HCT116 (cell line): Measurements from ENCODE around the gene B4GALT7. TPM values are rescaled to one million over a fixed set of nuclear protein-coding genes. Genes with fewer than 3 reads are reported as not detected.

Source experiments
- ATAC-seq: fragments of 200-7000 bp; cut with Tn5 transposase; 2 replicates; pipeline ENCODE4 v1.9.1; 2020; ENCODE audit warnings: mild to moderate bottlenecking, moderate library complexity
- BruUV-seq: library from RNA; stranded (reverse); fragments of 400-500 nt; replicated peaks from 2 replicates; lab custom pipeline; 2021; lab: Mats Ljungman, UMichigan
- CTCF ChIA-PET: fragments of 300-600 bp; sonication (Branson Sonifier 250); formaldehyde crosslinking; loops from one replicate; lab custom pipeline; 2021; ENCODE audit warnings: antibody characterized with exemption; lab: Charles Lee
- POLR2A ChIA-PET: fragments of 300-600, 350-600 bp; sonication (Branson Sonifier 250); formaldehyde crosslinking; loops from one replicate; lab custom pipeline; 2021; ENCODE audit warnings: antibody characterized with exemption; lab: Charles Lee
- RAD21 ChIA-PET, 2 experiments: fragments of 300-600 bp; sonication (Branson Sonifier 250); formaldehyde crosslinking; loops; one replicate each; lab custom pipeline; 2023; ENCODE audit warnings: low total read pairs in 2 of 2; ENCODE audit not compliant: uncharacterized antibody in 2 of 2, unreplicated experiment in 2 of 2, low non-redundant PET in 1 of 2; lab: Charles Lee
- DNase-seq: peaks from one replicate; pipeline ENCODE4 v3.0.0-alpha.2; 2010; ENCODE audit warnings: low read depth, low spot score
- H2AFZ ChIP-seq: fragments of 200-600 bp; shearing (Covaris generic), sonication (generic); 2 replicates; pipeline ENCODE4 v1.6.1; 2017; ENCODE audit warnings: low read depth, mixed run types, mixed read lengths, antibody characterized with exemption, low read length; ENCODE audit not compliant: poor library complexity, severe bottlenecking
- H3K27ac ChIP-seq: 2 replicates; pipeline ENCODE4 v1.5.1; 2012; ENCODE audit warnings: low read depth, low read length
- H3K27me3 ChIP-seq: fragments of 200-600 bp; sonication (generic); 2 replicates; pipeline ENCODE4 v1.6.1; 2016; ENCODE audit warnings: mixed run types, low read length, mixed read lengths; ENCODE audit not compliant: insufficient read depth
- H3K36me3 ChIP-seq, 2 experiments: fragments of 200-500 bp in 1 of 2; fragments of 200-600 bp in 1 of 2; sonication (Bioruptor generic) in 1 of 2; sonication (generic) in 1 of 2; 2 replicates each; pipeline versions ENCODE4 v1.5.1 to v1.6.1; 2014 to 2016; ENCODE audit warnings: low read length in 2 of 2, inconsistent platforms in 1 of 2, mixed read lengths in 1 of 2, mixed run types in 1 of 2; ENCODE audit not compliant: insufficient read depth in 2 of 2, control insufficient read depth in 1 of 2
- H3K4me1 ChIP-seq, 2 experiments: fragments of 200-600 bp in 1 of 2; sonication (generic) in 1 of 2; 2 replicates each; pipeline versions ENCODE4 v1.5.1 to v1.6.1; 2012 to 2017; ENCODE audit warnings: low read length in 2 of 2, inconsistent platforms in 1 of 2, mild to moderate bottlenecking in 1 of 2, mixed read lengths in 1 of 2, mixed run types in 1 of 2, moderate library complexity in 1 of 2; ENCODE audit not compliant: insufficient read depth in 2 of 2, control insufficient read depth in 1 of 2
- H3K4me2 ChIP-seq: fragments of 200-600 bp; sonication (generic); 2 replicates; pipeline ENCODE4 v1.6.1; 2017; ENCODE audit warnings: mixed run types, low read length, mixed read lengths
- H3K4me3 ChIP-seq, 2 experiments: fragments of 200-600 bp in 1 of 2; sonication (generic) in 1 of 2; replicated peaks in 1 of 2; 2 replicates each; pipeline ENCODE4 v1.5.1; 2011 to 2016; ENCODE audit warnings: low read length in 2 of 2, control low read depth in 1 of 2, low read depth in 1 of 2, mild to moderate bottlenecking in 1 of 2, mixed read lengths in 1 of 2, mixed run types in 1 of 2
- H3K79me2 ChIP-seq: fragments of 200-600 bp; sonication (generic); 2 replicates; pipeline ENCODE4 v1.6.1; 2017; ENCODE audit warnings: mild to moderate bottlenecking, mixed run types, low read length, moderate library complexity, mixed read lengths; ENCODE audit not compliant: insufficient read depth
- H3K9ac ChIP-seq: fragments of 200-600 bp; sonication (generic); 2 replicates; pipeline ENCODE4 v1.6.1; 2016; ENCODE audit warnings: low read length, mixed read lengths
- H3K9me2 ChIP-seq: fragments of 200-600 bp; sonication (generic), shearing (Covaris generic); 2 replicates; pipeline ENCODE4 v1.6.1; 2017; ENCODE audit warnings: mixed run types, mild to moderate bottlenecking, moderate library complexity; ENCODE audit not compliant: insufficient read depth
- H3K9me3 ChIP-seq, 2 experiments: fragments of 200-500 bp in 1 of 2; fragments of 200-600 bp in 1 of 2; sonication (Bioruptor generic) in 1 of 2; sonication (generic) in 1 of 2; 2 replicates each; pipeline ENCODE4 v1.6.1; 2014 to 2017; ENCODE audit warnings: low read length in 2 of 2, mixed read lengths in 2 of 2, inconsistent platforms in 1 of 2, low read depth in 1 of 2, mild to moderate bottlenecking in 1 of 2, mixed run types in 1 of 2, moderate library complexity in 1 of 2; ENCODE audit not compliant: control insufficient read depth in 1 of 2, insufficient read depth in 1 of 2
- H4K20me1 ChIP-seq: fragments of 200-600 bp; sonication (generic), shearing (Covaris generic); 2 replicates; pipeline ENCODE4 v1.6.1; 2017; ENCODE audit warnings: mixed run types, mild to moderate bottlenecking, moderate library complexity; ENCODE audit not compliant: insufficient read depth
- CBX3 ChIP-seq: IDR thresholded peaks from 2 replicates; pipeline ENCODE4 v1.6.1; 2012; ENCODE audit warnings: low read depth
- CEBPB ChIP-seq: IDR thresholded peaks from 2 replicates; pipeline ENCODE4 v1.6.1; 2012; ENCODE audit warnings: low read depth
- EGR1 ChIP-seq: IDR thresholded peaks from 2 replicates; pipeline ENCODE4 v1.6.1; 2012; ENCODE audit warnings: low read depth
- ELF1 ChIP-seq: IDR thresholded peaks from 2 replicates; pipeline ENCODE4 v1.6.1; 2012; ENCODE audit warnings: low read depth, borderline replicate concordance
- EZH2 ChIP-seq: fragments of 200-600 bp; sonication (generic); IDR thresholded peaks from 2 replicates; pipeline ENCODE4 v1.6.1; 2017; ENCODE audit warnings: antibody characterized with exemption, mixed run types
- EZH2phosphoT487 ChIP-seq: fragments of 200-600 bp; IDR thresholded peaks from 2 replicates; pipeline ENCODE4 v1.6.1; 2018; ENCODE audit warnings: antibody characterized with exemption, borderline replicate concordance
- FOSL1 ChIP-seq: IDR thresholded peaks from 2 replicates; pipeline ENCODE4 v1.6.1; 2012; ENCODE audit warnings: low read depth
- POLR2A ChIP-seq: IDR thresholded peaks from 2 replicates; pipeline ENCODE4 v1.7.0; 2011; ENCODE audit warnings: borderline replicate concordance; ENCODE audit not compliant: insufficient read depth, insufficient read length; ENCODE audit errors: extremely low read depth
- POLR2AphosphoS5 ChIP-seq: IDR thresholded peaks from 2 replicates; pipeline ENCODE4 v1.6.1; 2011; ENCODE audit warnings: mild to moderate bottlenecking, low read depth, low read length, moderate library complexity
- RAD21 ChIP-seq: IDR thresholded peaks from 2 replicates; pipeline ENCODE4 v1.6.1; 2012; ENCODE audit warnings: low read depth, mild to moderate bottlenecking
- SP1 ChIP-seq: IDR thresholded peaks from 2 replicates; pipeline ENCODE4 v1.6.1; 2012; ENCODE audit warnings: low read depth
- intact Hi-C: fragments of 100-400 bp; cut with micrococcal nuclease; formaldehyde crosslinking; loops from 2 replicates; pipeline ENCODE4 v1.10.0; 2022
- total RNA-seq: library from RNA; stranded (reverse); gene quantifications from one replicate; pipeline ENCODE4 v1.2.1, GENCODE V29; 2021; ENCODE audit not compliant: unreplicated experiment
- TF ChIP-seq, protein P1 (sequence below): IDR thresholded peaks from 2 replicates; pipeline ENCODE4 v1.6.1; 2012; ENCODE audit warnings: low read depth
- TF ChIP-seq, protein P2 (sequence below): IDR thresholded peaks from 2 replicates; pipeline ENCODE4 v1.6.1; 2012

B4GALT7 gene
- total RNA-seq, 1 experiment from 2014 or later: 25.2 TPM

DNA sequence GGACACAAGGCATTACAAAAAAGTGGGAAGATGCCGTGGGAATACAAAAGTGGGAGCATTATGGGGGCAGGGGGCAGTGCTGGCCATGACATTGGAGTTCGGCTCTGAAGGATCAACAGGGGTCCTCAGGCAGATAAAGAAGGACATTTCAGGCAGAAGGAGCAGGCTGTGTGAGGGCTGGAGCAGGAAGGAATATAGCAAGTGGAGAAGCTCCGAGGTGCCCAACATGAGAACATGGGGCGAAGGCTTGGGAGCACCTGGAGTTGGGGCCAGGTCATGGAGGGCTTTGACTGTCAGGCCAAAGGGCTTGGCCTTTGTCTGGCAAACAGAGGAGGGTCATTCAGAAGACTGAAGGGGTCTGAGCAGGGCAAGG lies 2.5 kb downstream of the B4GALT7 start:
- Histone ChIP-seq H4K20me1 (no peaks in the 10 kb centered on the region), H3K9ac (no peak overlapping the region), H3K4me2 (no peak overlapping the region), H2AFZ (no peak overlapping the region), H3K9me3 (no peaks in the 10 kb centered on the region), H3K4me1 (peaks cover 21 to 42% of the 10 kb centered on the region in 2 experiments), H3K27ac (no peak overlapping the region), H3K9me2 (no peaks in the 10 kb centered on the region), H3K79me2 (peaks cover 27% of the 10 kb centered on the region), H3K4me3 (no peak overlapping the region), H3K36me3 (no peaks in the 10 kb centered on the region; a peak in 1 of 4 replicates), H3K27me3 (no peaks in the 10 kb centered on the region)
- TF ChIP-seq POLR2AphosphoS5 (no peak), CEBPB (no peak), CBX3 (no peak), ELF1 (no peak), FOSL1 (no peak)
- TF ChIP-seq, protein P1, sequence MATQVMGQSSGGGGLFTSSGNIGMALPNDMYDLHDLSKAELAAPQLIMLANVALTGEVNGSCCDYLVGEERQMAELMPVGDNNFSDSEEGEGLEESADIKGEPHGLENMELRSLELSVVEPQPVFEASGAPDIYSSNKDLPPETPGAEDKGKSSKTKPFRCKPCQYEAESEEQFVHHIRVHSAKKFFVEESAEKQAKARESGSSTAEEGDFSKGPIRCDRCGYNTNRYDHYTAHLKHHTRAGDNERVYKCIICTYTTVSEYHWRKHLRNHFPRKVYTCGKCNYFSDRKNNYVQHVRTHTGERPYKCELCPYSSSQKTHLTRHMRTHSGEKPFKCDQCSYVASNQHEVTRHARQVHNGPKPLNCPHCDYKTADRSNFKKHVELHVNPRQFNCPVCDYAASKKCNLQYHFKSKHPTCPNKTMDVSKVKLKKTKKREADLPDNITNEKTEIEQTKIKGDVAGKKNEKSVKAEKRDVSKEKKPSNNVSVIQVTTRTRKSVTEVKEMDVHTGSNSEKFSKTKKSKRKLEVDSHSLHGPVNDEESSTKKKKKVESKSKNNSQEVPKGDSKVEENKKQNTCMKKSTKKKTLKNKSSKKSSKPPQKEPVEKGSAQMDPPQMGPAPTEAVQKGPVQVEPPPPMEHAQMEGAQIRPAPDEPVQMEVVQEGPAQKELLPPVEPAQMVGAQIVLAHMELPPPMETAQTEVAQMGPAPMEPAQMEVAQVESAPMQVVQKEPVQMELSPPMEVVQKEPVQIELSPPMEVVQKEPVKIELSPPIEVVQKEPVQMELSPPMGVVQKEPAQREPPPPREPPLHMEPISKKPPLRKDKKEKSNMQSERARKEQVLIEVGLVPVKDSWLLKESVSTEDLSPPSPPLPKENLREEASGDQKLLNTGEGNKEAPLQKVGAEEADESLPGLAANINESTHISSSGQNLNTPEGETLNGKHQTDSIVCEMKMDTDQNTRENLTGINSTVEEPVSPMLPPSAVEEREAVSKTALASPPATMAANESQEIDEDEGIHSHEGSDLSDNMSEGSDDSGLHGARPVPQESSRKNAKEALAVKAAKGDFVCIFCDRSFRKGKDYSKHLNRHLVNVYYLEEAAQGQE: no peak
- intact Hi-C loops: loop anchor here (5.0 kb wide), 2 partner anchors 105 to 550 kb away; partner anchors contain the start of genes NHP2 and PDLIM7
- ChIA-PET CTCF (no interaction called here), RAD21 (no interaction called here), POLR2A (no interaction called here)
- no peak for DNase-seq
- no TSS peak for BruUV-seq
- no peak for ATAC-seq

DNA sequence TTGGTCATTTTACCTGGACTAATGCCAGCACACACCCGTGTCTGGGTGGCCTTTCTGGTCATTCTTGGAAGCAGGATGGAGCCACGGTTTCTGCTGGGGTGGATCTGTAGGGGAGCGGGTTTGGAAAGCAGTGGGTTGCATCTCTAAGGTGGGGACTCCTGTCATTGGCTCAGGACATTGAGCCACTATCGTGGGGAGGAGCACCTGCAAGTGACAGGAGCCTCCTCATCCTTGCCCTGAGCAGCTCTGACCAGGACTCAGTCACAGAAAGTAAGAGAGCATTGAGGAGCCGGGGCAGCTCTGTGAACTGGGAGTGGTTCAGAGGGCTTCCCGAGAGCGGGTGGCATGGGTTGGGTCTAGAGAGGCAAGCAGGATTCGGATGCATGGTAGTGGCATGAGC lies 3.7 kb downstream of the B4GALT7 start:
- Histone ChIP-seq H3K79me2 (peaks cover 27% of the 10 kb centered on the region), H3K27ac (peak overlapping the region; percentile 55), H3K4me1 (peaks cover 21 to 38% of the 10 kb centered on the region in 2 experiments), H3K9me2 (no peaks in the 10 kb centered on the region), H3K4me2 (peak overlapping the region; percentile 83), H3K36me3 (no peaks in the 10 kb centered on the region; a peak in 1 of 4 replicates), H3K9ac (peak overlapping the region; percentile 76), H3K4me3 (peak overlapping the region; percentile 66 to 75), H3K9me3 (no peaks in the 10 kb centered on the region), H2AFZ (no peak overlapping the region), H4K20me1 (no peaks in the 10 kb centered on the region), H3K27me3 (no peaks in the 10 kb centered on the region)
- CTCF ChIA-PET: no interaction called here
- intact Hi-C loops: loop anchor here (5.0 kb wide), 2 partner anchors 106 to 549 kb away; partner anchors contain the start of genes NHP2 and PDLIM7
- RAD21 ChIA-PET: no interaction called here
- ATAC-seq (no peak; the same call in 1 of the 2 replicates), DNase-seq (no peak)
- POLR2A ChIA-PET: interaction anchor here (1.6 kb wide), 1 partner anchor 11 kb away, joined by 6 read pairs; the partner anchor contains the start of gene TMED9
- BruUV-seq: no TSS peak
- no peak for TF ChIP-seq CEBPB
- TF ChIP-seq EGR1: no peak
- TF ChIP-seq, protein P1: no peak
- TF ChIP-seq EZH2: no peak
- no peak for TF ChIP-seq SP1
- TF ChIP-seq, protein P2, sequence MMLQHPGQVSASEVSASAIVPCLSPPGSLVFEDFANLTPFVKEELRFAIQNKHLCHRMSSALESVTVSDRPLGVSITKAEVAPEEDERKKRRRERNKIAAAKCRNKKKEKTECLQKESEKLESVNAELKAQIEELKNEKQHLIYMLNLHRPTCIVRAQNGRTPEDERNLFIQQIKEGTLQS: no peak
- TF ChIP-seq POLR2AphosphoS5: no peak
- TF ChIP-seq CBX3: no peak
- no peak for TF ChIP-seq POLR2A
- no peak for TF ChIP-seq EZH2phosphoT487
- no peak for TF ChIP-seq RAD21
